Bronchial epithelial cell (primary cell): ENCODE data around the gene ATP4A. TPM values are rescaled to one million over a fixed set of nuclear protein-coding genes. Genes with fewer than 3 reads are reported as not detected.

Experiments used
- DNase-seq: peaks from one replicate; pipeline ENCODE4 v3.0.0-alpha.2; 2010; ENCODE audit warnings: low read depth
- FAIRE-seq: peaks from 2 replicates; lab custom pipeline; 2011; peaks lifted over from hg19 to GRCh38; lab: Jason Lieb, UNC
- H3K27me3 ChIP-seq: 2 replicates; pipeline ENCODE4 v1.5.1; 2011; ENCODE audit warnings: low read length; ENCODE audit not compliant: control insufficient read depth, insufficient read depth
- H3K36me3 ChIP-seq: 2 replicates; pipeline ENCODE4 v1.5.1; 2011; ENCODE audit warnings: low read length; ENCODE audit not compliant: control insufficient read depth, insufficient read depth
- H3K4me3 ChIP-seq: 2 replicates; pipeline ENCODE4 v1.5.1; 2011; ENCODE audit warnings: mild to moderate bottlenecking, low read depth, low read length, control low read depth
- CTCF ChIP-seq: IDR thresholded peaks from 2 replicates; pipeline ENCODE4 v1.5.1; 2011; ENCODE audit warnings: mild to moderate bottlenecking, moderate library complexity, low read length, control low read depth, inconsistent platforms; ENCODE audit not compliant: insufficient read depth, severe bottlenecking
- total RNA-seq: library from RNA; depleted of rRNA; stranded (reverse); fragments of >200 nt; gene quantifications from 2 replicates; pipeline ENCODE4 v1.2.1, GENCODE V29; 2014

Gene ATP4A
- total RNA-seq, 1 donor from 2014 or later = not detected

- TF ChIP-seq CTCF = no peak
- peaks cover 19% of the 10 kb centered on the region for H3K36me3 ChIP-seq
- FAIRE-seq = no peak
Observed at GRCh38 chr19:35507561-35507960, 55.9 kb downstream of the ATP4A start.

GRCh38 chr19:35506011-35506410 lies 57.4 kb downstream of the ATP4A start:
- TF ChIP-seq CTCF = no peak
- Histone ChIP-seq H3K36me3 (peaks cover 24% of the 10 kb centered on the region), H3K4me3 (no peak overlapping the region), H3K27me3 (no peaks in the 10 kb centered on the region)
- FAIRE-seq = no peak
- DNase-seq = no peak

More at GRCh38 chr19:35507561-35507960, 55.9 kb downstream of the ATP4A start:
- DNase-seq = no peak
- no peaks in the 10 kb centered on the region for H3K27me3 ChIP-seq
- H3K4me3 ChIP-seq = no peak overlapping the region

GRCh38 chr19:35502751-35503150 lies 60.7 kb downstream of the ATP4A start:
- peaks cover 27% of the 10 kb centered on the region for H3K36me3 ChIP-seq
- no peaks in the 10 kb centered on the region for H3K27me3 ChIP-seq
- no peak overlapping the region for H3K4me3 ChIP-seq
- no peak for TF ChIP-seq CTCF
- no peak for FAIRE-seq
- no peak for DNase-seq

GRCh38 chr19:35501684-35502083 lies 61.8 kb downstream of the ATP4A start:
- no peak for FAIRE-seq
- no peak for DNase-seq

GRCh38 chr19:35500611-35501010 lies 62.8 kb downstream of the ATP4A start:
- no peak overlapping the region for H3K4me3 ChIP-seq
- peaks cover 20% of the 10 kb centered on the region for H3K36me3 ChIP-seq
- H3K27me3 ChIP-seq = no peaks in the 10 kb centered on the region
- FAIRE-seq = no peak
- TF ChIP-seq CTCF = no peak
- no peak for DNase-seq

More at GRCh38 chr19:35501684-35502083, 61.8 kb downstream of the ATP4A start:
- Histone ChIP-seq H3K27me3 (no peaks in the 10 kb centered on the region), H3K4me3 (no peak overlapping the region), H3K36me3 (peaks cover 25% of the 10 kb centered on the region)
- no peak for TF ChIP-seq CTCF

Other genes with a start within 250 kb of the ATP4A start
- gene CD22, start 234.5 kb downstream of the ATP4A start, total RNA-seq = 0.53 TPM in 1 of 2 replicates, not detected in the other
- not detected in 2 replicates for gene FFAR1, start 215.8 kb downstream of the ATP4A start, total RNA-seq
- gene FFAR3, start 205.2 kb downstream of the ATP4A start, total RNA-seq = not detected in 2 replicates
- not detected in 2 replicates for gene GPR42, start 192.6 kb downstream of the ATP4A start, total RNA-seq
- gene FFAR2, start 115.4 kb downstream of the ATP4A start, total RNA-seq = not detected in 2 replicates
- 1.4 TPM in 1 of 2 replicates, not detected in the other for gene KRTDAP, start 73.2 kb downstream of the ATP4A start, total RNA-seq
- gene DMKN, start 50.0 kb downstream of the ATP4A start, total RNA-seq = 97.4 and 269 TPM in 2 replicates
- gene SBSN, start 35.3 kb downstream of the ATP4A start, total RNA-seq = 9.5 and 107 TPM in 2 replicates
- gene GAPDHS, start 30.2 kb downstream of the ATP4A start, total RNA-seq = not detected in 2 replicates
- gene TMEM147, start 18.0 kb downstream of the ATP4A start, total RNA-seq = 136 and 163 TPM in 2 replicates
- not detected in 2 replicates for gene PMIS2, start 22.5 kb upstream of the ATP4A start, total RNA-seq
- gene HAUS5, start 49.1 kb upstream of the ATP4A start, total RNA-seq = 3.9 and 4.2 TPM in 2 replicates
- 33.4 and 37.8 TPM in 2 replicates for gene RBM42, start 65.4 kb upstream of the ATP4A start, total RNA-seq
- under 0.01 and 0.38 TPM in 2 replicates for gene ETV2, start 78.1 kb upstream of the ATP4A start, total RNA-seq
- 217 and 224 TPM in 2 replicates for gene COX6B1, start 84.7 kb upstream of the ATP4A start, total RNA-seq
- gene UPK1A, start 102.9 kb upstream of the ATP4A start, total RNA-seq = 0.38 TPM in 1 of 2 replicates, not detected in the other
- gene ZBTB32, start 140.9 kb upstream of the ATP4A start, total RNA-seq = not detected in 2 replicates
- gene KMT2B, start 154.3 kb upstream of the ATP4A start, total RNA-seq = 3.4 and 7.0 TPM in 2 replicates
- gene IGFLR1, start 178.8 kb upstream of the ATP4A start, total RNA-seq = 0.13 and 0.26 TPM in 2 replicates
- gene U2AF1L4, start 181.8 kb upstream of the ATP4A start, total RNA-seq = 14.7 and 17.5 TPM in 2 replicates
- gene PSENEN, start 182.0 kb upstream of the ATP4A start, total RNA-seq = 7.9 and 21.5 TPM in 2 replicates
- 5.3 and 7.0 TPM in 2 replicates for gene LIN37, start 184.9 kb upstream of the ATP4A start, total RNA-seq
- gene HSPB6, start 193.4 kb upstream of the ATP4A start, total RNA-seq = 0.13 and 1.3 TPM in 2 replicates
- 1.3 and 2.6 TPM in 2 replicates for gene PROSER3, start 194.5 kb upstream of the ATP4A start, total RNA-seq
- gene ARHGAP33, start 211.9 kb upstream of the ATP4A start, total RNA-seq = under 0.01 TPM in 1 of 2 replicates, not detected in the other
- not detected in 2 replicates for gene PRODH2, start 249.2 kb upstream of the ATP4A start, total RNA-seq